GM23338 (cell line): Measurements from ENCODE around the gene CFAP58. TPM values are rescaled to one million over a fixed set of nuclear protein-coding genes. Genes with fewer than 3 reads are reported as not detected.

Experiments used
- ATAC-seq: fragments of 200-7000 bp; cut with Tn5 transposase; 3 replicates; pipeline ENCODE4 v1.9.1; 2020
- DNase-seq: peaks from one replicate; pipeline ENCODE4 v3.0.0-alpha.2; 2015; ENCODE audit warnings: low spot score
- H2AFZ ChIP-seq: fragments of 200-600 bp; sonication (generic); 2 replicates; pipeline ENCODE4 v1.8.0; 2016; ENCODE audit warnings: antibody characterized with exemption, mild to moderate bottlenecking, moderate library complexity
- H3F3A ChIP-seq: fragments of 200-600 bp; sonication (generic); replicated peaks from 2 replicates; pipeline ENCODE4 v1.8.0; 2017; ENCODE audit warnings: antibody characterized with exemption, mixed run types, low read depth
- H3K27ac ChIP-seq: fragments of 200-600 bp; sonication (generic); 2 replicates; pipeline ENCODE4 v1.6.1; 2016; ENCODE audit warnings: low read depth
- H3K27me3 ChIP-seq: fragments of 200-600 bp; sonication (generic); 2 replicates; pipeline ENCODE4 v1.8.0; 2016; ENCODE audit warnings: mild to moderate bottlenecking, mixed run types, moderate library complexity; ENCODE audit not compliant: insufficient read depth
- H3K36me3 ChIP-seq: fragments of 200-600 bp; sonication (generic); 2 replicates; pipeline ENCODE4 v1.8.0; 2016; ENCODE audit warnings: mild to moderate bottlenecking; ENCODE audit not compliant: insufficient read depth
- H3K4me1 ChIP-seq: fragments of 200-600 bp; sonication (generic); 2 replicates; pipeline ENCODE4 v1.8.0; 2016; ENCODE audit warnings: mild to moderate bottlenecking, moderate library complexity; ENCODE audit not compliant: insufficient read depth
- H3K4me2 ChIP-seq: fragments of 200-600 bp; sonication (generic); 2 replicates; pipeline ENCODE4 v1.7.1; 2017; ENCODE audit warnings: mixed run types
- H3K4me3 ChIP-seq: fragments of 200-600 bp; sonication (generic); 2 replicates; pipeline ENCODE4 v1.6.1; 2016; ENCODE audit warnings: mixed run types
- H3K79me2 ChIP-seq: fragments of 200-600 bp; sonication (generic); replicated peaks from 2 replicates; pipeline ENCODE4 v1.8.0; 2017; ENCODE audit warnings: mild to moderate bottlenecking; ENCODE audit not compliant: insufficient read depth
- H3K9me2 ChIP-seq: fragments of 200-600 bp; sonication (generic); 2 replicates; pipeline ENCODE4 v1.8.0; 2017; ENCODE audit not compliant: insufficient read depth
- H4K20me1 ChIP-seq: fragments of 200-600 bp; sonication (generic); replicated peaks from 2 replicates; pipeline ENCODE4 v1.8.0; 2017; ENCODE audit warnings: mild to moderate bottlenecking; ENCODE audit not compliant: insufficient read depth
- H3K27ac Mint-ChIP-seq: 2 replicates; pipeline ENCODE4 v1.8.0; 2020; ENCODE audit warnings: inconsistent platforms, mild to moderate bottlenecking, moderate library complexity, mixed read lengths
- H3K27me3 Mint-ChIP-seq: 3 replicates; pipeline ENCODE4 v1.8.0; 2022; ENCODE audit warnings: low read depth, mild to moderate bottlenecking, moderate library complexity, mixed read lengths, inconsistent platforms; ENCODE audit not compliant: insufficient read depth, poor library complexity
- H3K36me3 Mint-ChIP-seq: 3 replicates; pipeline ENCODE4 v1.8.0; 2021; ENCODE audit warnings: low read depth, mild to moderate bottlenecking, inconsistent platforms, moderate library complexity, mixed read lengths
- H3K4me1 Mint-ChIP-seq: 3 replicates; pipeline ENCODE4 v1.8.0; 2020; ENCODE audit warnings: mild to moderate bottlenecking, inconsistent platforms, mixed read lengths
- H3K4me3 Mint-ChIP-seq: 3 replicates; pipeline ENCODE4 v1.8.0; 2021; ENCODE audit warnings: moderate library complexity, mild to moderate bottlenecking, inconsistent platforms, mixed read lengths
- H3K9me3 Mint-ChIP-seq: 3 replicates; pipeline ENCODE4 v1.8.0; 2020; ENCODE audit warnings: moderate library complexity, mild to moderate bottlenecking, inconsistent platforms, mixed read lengths
- CREB1 ChIP-seq: fragments of 250-450 bp; sonication (Bioruptor Pico); IDR thresholded peaks from 2 replicates; pipeline ENCODE4 v1.5.0; 2020; ENCODE audit warnings: low read depth, mild to moderate bottlenecking, moderate library complexity
- EZH2 ChIP-seq: fragments of 200-600 bp; sonication (generic); IDR thresholded peaks from one replicate; pipeline ENCODE4 v1.8.0; 2017; ENCODE audit warnings: antibody characterized with exemption, mild to moderate bottlenecking, low read depth; ENCODE audit not compliant: unreplicated experiment
- EZH2phosphoT487 ChIP-seq: fragments of 200-600 bp; sonication (generic); IDR thresholded peaks from one replicate; pipeline ENCODE4 v1.8.1; 2018; ENCODE audit warnings: antibody characterized with exemption; ENCODE audit not compliant: unreplicated experiment
- JUNB ChIP-seq: IDR thresholded peaks from one replicate; pipeline ENCODE4 v1.6.1; 2016; ENCODE audit warnings: antibody characterized with exemption; ENCODE audit not compliant: unreplicated experiment
- NANOG ChIP-seq: IDR thresholded peaks from 2 replicates; pipeline ENCODE4 v1.6.1; 2016; ENCODE audit warnings: antibody characterized with exemption, borderline replicate concordance
- POLR2AphosphoS5 ChIP-seq: IDR thresholded peaks from 2 replicates; pipeline ENCODE4 v1.6.1; 2016; ENCODE audit warnings: antibody characterized with exemption, low read depth
- STAT1 ChIP-seq: IDR thresholded peaks from one replicate; pipeline ENCODE4 v1.6.1; 2016; ENCODE audit warnings: antibody characterized with exemption; ENCODE audit not compliant: unreplicated experiment
- ZNF114 ChIP-seq: fragments of 250-450 bp; sonication (Bioruptor Pico); IDR thresholded peaks from 2 replicates; pipeline ENCODE4 v1.5.0; 2020; ENCODE audit warnings: mild to moderate bottlenecking, moderate library complexity
- ZNF331 ChIP-seq: fragments of 250-450 bp; sonication (Bioruptor Pico); IDR thresholded peaks from 2 replicates; pipeline ENCODE4 v1.5.0; 2020; ENCODE audit warnings: low read depth, mild to moderate bottlenecking, moderate library complexity
- polyA plus RNA-seq: library from polyadenylated mRNA; unstranded; fragments of >200 nt; fragmentation: Nextera tagmentation; extraction: Ambion mirVana; gene quantifications from 2 replicates; pipeline ENCODE4 v1.2.1, GENCODE V29; 2016
- total RNA-seq: library from RNA; depleted of rRNA; stranded (reverse); fragments of >200 nt; shearing (Covaris generic); gene quantifications from 2 replicates; pipeline ENCODE4 v1.2.3, GENCODE V29; 2014
- TF ChIP-seq, protein P1 (sequence below): fragments of 250-450 bp; sonication (Bioruptor Pico); IDR thresholded peaks from 2 replicates; pipeline ENCODE4 v1.5.0; 2020; ENCODE audit warnings: mild to moderate bottlenecking, moderate library complexity
- TF ChIP-seq, protein P2 (sequence below): IDR thresholded peaks from one replicate; pipeline ENCODE4 v1.6.1; 2018; ENCODE audit warnings: antibody characterized with exemption; ENCODE audit not compliant: unreplicated experiment
- TF ChIP-seq, protein P3 (sequence below): IDR thresholded peaks from 2 replicates; pipeline ENCODE4 v1.6.1; 2016; ENCODE audit warnings: antibody characterized with exemption
- TF ChIP-seq, protein P4 (sequence below), 2 experiments: fragments of 200-600 bp in 1 of 2; sonication (generic) in 1 of 2; conservative IDR thresholded peaks; 2 replicates each; pipeline versions ENCODE4 v1.5.1 to v1.6.1; 2016 to 2017; ENCODE audit warnings: antibody characterized with exemption in 2 of 2, low read depth in 2 of 2, mild to moderate bottlenecking in 2 of 2, moderate library complexity in 1 of 2

CFAP58 gene
- total and polyA plus RNA-seq, 2 experiments from 2014 or later: 0.63 to 0.89 TPM

DNA sequence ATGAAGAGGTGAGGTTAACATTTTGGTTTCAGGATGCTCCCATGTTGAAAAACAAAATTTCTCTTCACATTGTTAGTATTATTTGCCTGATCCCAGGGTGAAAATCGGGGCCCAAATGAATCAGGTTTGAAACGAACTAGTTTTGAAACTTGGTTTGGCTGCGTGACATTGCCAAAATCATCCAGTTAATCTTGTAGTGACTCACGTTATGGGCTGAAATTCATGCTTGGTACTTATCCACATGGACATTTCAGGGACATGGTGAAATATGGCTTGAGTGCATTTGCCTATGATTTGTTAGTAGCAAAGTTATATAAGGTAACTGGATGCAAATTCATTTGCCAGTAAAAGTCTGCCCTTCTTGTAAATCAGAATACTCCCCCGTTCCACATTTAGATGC is 97.3 kb downstream of the CFAP58 start:
- no peaks in the 10 kb centered on the region for H3K9me3 Mint-ChIP-seq
- Histone ChIP-seq H3K4me1 (no peaks in the 10 kb centered on the region), H3K36me3 (no peaks in the 10 kb centered on the region), H3K27ac (no peak overlapping the region), H3K9me2 (peaks cover 5% of the 10 kb centered on the region; the same call in 1 of the 2 replicates), H3K79me2 (no peaks in the 10 kb centered on the region), H2AFZ (no peak overlapping the region), H4K20me1 (no peaks in the 10 kb centered on the region), H3F3A (no peaks in the 10 kb centered on the region), H3K4me3 (no peak overlapping the region), H3K27me3 (no peaks in the 10 kb centered on the region), H3K4me2 (no peak overlapping the region)
- no peak for DNase-seq
- H3K4me1 Mint-ChIP-seq: peaks cover 6% of the 10 kb centered on the region
- H3K27me3 Mint-ChIP-seq: no peaks in the 10 kb centered on the region
- H3K4me3 Mint-ChIP-seq: no peak overlapping the region
- no peak for TF ChIP-seq NANOG
- TF ChIP-seq, protein P1, sequence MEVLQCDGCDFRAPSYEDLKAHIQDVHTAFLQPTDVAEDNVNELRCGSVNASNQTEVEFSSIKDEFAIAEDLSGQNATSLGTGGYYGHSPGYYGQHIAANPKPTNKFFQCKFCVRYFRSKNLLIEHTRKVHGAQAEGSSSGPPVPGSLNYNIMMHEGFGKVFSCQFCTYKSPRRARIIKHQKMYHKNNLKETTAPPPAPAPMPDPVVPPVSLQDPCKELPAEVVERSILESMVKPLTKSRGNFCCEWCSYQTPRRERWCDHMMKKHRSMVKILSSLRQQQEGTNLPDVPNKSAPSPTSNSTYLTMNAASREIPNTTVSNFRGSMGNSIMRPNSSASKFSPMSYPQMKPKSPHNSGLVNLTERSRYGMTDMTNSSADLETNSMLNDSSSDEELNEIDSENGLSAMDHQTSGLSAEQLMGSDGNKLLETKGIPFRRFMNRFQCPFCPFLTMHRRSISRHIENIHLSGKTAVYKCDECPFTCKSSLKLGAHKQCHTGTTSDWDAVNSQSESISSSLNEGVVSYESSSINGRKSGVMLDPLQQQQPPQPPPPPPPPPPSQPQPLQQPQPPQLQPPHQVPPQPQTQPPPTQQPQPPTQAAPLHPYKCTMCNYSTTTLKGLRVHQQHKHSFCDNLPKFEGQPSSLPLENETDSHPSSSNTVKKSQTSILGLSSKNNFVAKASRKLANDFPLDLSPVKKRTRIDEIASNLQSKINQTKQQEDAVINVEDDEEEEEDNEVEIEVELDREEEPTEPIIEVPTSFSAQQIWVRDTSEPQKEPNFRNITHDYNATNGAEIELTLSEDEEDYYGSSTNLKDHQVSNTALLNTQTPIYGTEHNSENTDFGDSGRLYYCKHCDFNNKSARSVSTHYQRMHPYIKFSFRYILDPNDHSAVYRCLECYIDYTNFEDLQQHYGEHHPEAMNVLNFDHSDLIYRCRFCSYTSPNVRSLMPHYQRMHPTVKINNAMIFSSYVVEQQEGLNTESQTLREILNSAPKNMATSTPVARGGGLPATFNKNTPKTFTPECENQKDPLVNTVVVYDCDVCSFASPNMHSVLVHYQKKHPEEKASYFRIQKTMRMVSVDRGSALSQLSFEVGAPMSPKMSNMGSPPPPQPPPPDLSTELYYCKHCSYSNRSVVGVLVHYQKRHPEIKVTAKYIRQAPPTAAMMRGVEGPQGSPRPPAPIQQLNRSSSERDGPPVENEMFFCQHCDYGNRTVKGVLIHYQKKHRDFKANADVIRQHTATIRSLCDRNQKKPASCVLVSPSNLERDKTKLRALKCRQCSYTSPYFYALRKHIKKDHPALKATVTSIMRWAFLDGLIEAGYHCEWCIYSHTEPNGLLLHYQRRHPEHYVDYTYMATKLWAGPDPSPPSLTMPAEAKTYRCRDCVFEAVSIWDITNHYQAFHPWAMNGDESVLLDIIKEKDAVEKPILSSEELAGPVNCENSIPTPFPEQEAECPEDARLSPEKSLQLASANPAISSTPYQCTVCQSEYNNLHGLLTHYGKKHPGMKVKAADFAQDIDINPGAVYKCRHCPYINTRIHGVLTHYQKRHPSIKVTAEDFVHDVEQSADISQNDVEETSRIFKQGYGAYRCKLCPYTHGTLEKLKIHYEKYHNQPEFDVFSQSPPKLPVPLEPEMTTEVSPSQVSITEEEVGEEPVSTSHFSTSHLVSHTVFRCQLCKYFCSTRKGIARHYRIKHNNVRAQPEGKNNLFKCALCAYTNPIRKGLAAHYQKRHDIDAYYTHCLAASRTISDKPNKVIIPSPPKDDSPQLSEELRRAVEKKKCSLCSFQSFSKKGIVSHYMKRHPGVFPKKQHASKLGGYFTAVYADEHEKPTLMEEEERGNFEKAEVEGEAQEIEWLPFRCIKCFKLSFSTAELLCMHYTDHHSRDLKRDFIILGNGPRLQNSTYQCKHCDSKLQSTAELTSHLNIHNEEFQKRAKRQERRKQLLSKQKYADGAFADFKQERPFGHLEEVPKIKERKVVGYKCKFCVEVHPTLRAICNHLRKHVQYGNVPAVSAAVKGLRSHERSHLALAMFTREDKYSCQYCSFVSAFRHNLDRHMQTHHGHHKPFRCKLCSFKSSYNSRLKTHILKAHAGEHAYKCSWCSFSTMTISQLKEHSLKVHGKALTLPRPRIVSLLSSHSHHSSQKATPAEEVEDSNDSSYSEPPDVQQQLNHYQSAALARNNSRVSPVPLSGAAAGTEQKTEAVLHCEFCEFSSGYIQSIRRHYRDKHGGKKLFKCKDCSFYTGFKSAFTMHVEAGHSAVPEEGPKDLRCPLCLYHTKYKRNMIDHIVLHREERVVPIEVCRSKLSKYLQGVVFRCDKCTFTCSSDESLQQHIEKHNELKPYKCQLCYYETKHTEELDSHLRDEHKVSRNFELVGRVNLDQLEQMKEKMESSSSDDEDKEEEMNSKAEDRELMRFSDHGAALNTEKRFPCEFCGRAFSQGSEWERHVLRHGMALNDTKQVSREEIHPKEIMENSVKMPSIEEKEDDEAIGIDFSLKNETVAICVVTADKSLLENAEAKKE: no peak
- TF ChIP-seq STAT1: no peak
- TF ChIP-seq, protein P2, sequence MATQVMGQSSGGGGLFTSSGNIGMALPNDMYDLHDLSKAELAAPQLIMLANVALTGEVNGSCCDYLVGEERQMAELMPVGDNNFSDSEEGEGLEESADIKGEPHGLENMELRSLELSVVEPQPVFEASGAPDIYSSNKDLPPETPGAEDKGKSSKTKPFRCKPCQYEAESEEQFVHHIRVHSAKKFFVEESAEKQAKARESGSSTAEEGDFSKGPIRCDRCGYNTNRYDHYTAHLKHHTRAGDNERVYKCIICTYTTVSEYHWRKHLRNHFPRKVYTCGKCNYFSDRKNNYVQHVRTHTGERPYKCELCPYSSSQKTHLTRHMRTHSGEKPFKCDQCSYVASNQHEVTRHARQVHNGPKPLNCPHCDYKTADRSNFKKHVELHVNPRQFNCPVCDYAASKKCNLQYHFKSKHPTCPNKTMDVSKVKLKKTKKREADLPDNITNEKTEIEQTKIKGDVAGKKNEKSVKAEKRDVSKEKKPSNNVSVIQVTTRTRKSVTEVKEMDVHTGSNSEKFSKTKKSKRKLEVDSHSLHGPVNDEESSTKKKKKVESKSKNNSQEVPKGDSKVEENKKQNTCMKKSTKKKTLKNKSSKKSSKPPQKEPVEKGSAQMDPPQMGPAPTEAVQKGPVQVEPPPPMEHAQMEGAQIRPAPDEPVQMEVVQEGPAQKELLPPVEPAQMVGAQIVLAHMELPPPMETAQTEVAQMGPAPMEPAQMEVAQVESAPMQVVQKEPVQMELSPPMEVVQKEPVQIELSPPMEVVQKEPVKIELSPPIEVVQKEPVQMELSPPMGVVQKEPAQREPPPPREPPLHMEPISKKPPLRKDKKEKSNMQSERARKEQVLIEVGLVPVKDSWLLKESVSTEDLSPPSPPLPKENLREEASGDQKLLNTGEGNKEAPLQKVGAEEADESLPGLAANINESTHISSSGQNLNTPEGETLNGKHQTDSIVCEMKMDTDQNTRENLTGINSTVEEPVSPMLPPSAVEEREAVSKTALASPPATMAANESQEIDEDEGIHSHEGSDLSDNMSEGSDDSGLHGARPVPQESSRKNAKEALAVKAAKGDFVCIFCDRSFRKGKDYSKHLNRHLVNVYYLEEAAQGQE: no peak
- TF ChIP-seq CREB1 (CRISPR knock-in tag): no peak
- TF ChIP-seq ZNF331 (CRISPR knock-in tag): no peak
- TF ChIP-seq, protein P3, sequence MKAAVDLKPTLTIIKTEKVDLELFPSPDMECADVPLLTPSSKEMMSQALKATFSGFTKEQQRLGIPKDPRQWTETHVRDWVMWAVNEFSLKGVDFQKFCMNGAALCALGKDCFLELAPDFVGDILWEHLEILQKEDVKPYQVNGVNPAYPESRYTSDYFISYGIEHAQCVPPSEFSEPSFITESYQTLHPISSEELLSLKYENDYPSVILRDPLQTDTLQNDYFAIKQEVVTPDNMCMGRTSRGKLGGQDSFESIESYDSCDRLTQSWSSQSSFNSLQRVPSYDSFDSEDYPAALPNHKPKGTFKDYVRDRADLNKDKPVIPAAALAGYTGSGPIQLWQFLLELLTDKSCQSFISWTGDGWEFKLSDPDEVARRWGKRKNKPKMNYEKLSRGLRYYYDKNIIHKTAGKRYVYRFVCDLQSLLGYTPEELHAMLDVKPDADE: no peak
- TF ChIP-seq EZH2phosphoT487: no peak
- no peak for TF ChIP-seq EZH2
- TF ChIP-seq, protein P4, sequence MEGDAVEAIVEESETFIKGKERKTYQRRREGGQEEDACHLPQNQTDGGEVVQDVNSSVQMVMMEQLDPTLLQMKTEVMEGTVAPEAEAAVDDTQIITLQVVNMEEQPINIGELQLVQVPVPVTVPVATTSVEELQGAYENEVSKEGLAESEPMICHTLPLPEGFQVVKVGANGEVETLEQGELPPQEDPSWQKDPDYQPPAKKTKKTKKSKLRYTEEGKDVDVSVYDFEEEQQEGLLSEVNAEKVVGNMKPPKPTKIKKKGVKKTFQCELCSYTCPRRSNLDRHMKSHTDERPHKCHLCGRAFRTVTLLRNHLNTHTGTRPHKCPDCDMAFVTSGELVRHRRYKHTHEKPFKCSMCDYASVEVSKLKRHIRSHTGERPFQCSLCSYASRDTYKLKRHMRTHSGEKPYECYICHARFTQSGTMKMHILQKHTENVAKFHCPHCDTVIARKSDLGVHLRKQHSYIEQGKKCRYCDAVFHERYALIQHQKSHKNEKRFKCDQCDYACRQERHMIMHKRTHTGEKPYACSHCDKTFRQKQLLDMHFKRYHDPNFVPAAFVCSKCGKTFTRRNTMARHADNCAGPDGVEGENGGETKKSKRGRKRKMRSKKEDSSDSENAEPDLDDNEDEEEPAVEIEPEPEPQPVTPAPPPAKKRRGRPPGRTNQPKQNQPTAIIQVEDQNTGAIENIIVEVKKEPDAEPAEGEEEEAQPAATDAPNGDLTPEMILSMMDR (conservative IDR thresholded peaks at IDR 0.05; ENCODE audit: low read depth in 2 of 2): no peak
- TF ChIP-seq JUNB: no peak
- no peak for TF ChIP-seq ZNF114 (CRISPR knock-in tag)
- no peak for TF ChIP-seq POLR2AphosphoS5
- no peak overlapping the region for H3K27ac Mint-ChIP-seq
- no peaks in the 10 kb centered on the region for H3K36me3 Mint-ChIP-seq
- ATAC-seq: no peak
